Activated CD4-positive, CD25-positive, alpha-beta regulatory T cell treated with anti-CD3 and anti-CD28 coated beads, Interleukin-2, amount 50 U/mL, for 16 hours (primary cell): ENCODE results near the gene TNFRSF13B.
"Not testable (repeated sequence)": the region's sequence is repeated elsewhere in the genome, so short reads cannot be mapped to it uniquely, and the experiment has no call there.

Source experiments
- DNase-seq: peaks from one replicate; pipeline ENCODE4 v3.0.0-alpha.2; 2020; ENCODE audit warnings: low read depth, low spot score

The TNFRSF13B gene

GRCh38 chr17:16961022-16961421, 10.9 kb downstream of the TNFRSF13B start:
- not testable (repeated sequence) for DNase-seq

- not testable (repeated sequence) for DNase-seq
Observed at GRCh38 chr17:16955011-16955410, 16.9 kb downstream of the TNFRSF13B start.

GRCh38 chr17:16954521-16954920, 17.4 kb downstream of the TNFRSF13B start:
- no peak for DNase-seq

- no peak for DNase-seq
Observed at GRCh38 chr17:16953841-16954240, 18.1 kb downstream of the TNFRSF13B start.

- DNase-seq, result no peak
Observed at GRCh38 chr17:16953347-16953746, 18.6 kb downstream of the TNFRSF13B start.

- no peak for DNase-seq
Observed at GRCh38 chr17:16952401-16952800, 19.5 kb downstream of the TNFRSF13B start.

GRCh38 chr17:16950488-16950887, 21.4 kb downstream of the TNFRSF13B start:
- DNase-seq, result no peak

- no peak for DNase-seq
Observed at GRCh38 chr17:16948587-16949376, 23.1 kb downstream of the TNFRSF13B start.

- DNase-seq, result no peak
Observed at GRCh38 chr17:16947470-16947869, 24.4 kb downstream of the TNFRSF13B start.

GRCh38 chr17:16945663-16946218, 26.2 kb downstream of the TNFRSF13B start:
- no peak for DNase-seq

- no peak for DNase-seq
Observed at GRCh38 chr17:16945136-16945482, 26.8 kb downstream of the TNFRSF13B start.

GRCh38 chr17:16944334-16945135, 27.4 kb downstream of the TNFRSF13B start:
- DNase-seq, result no peak

GRCh38 chr17:16943541-16944333, 28.2 kb downstream of the TNFRSF13B start:
- no peak for DNase-seq

GRCh38 chr17:16943032-16943352, 28.9 kb downstream of the TNFRSF13B start:
- DNase-seq, result no peak

GRCh38 chr17:16942141-16943031, 29.5 kb downstream of the TNFRSF13B start:
- no peak for DNase-seq

- DNase-seq, result no peak
Observed at GRCh38 chr17:16941072-16942036, 30.6 kb downstream of the TNFRSF13B start.

- DNase-seq, result no peak
Observed at GRCh38 chr17:16940116-16940881, 31.6 kb downstream of the TNFRSF13B start.

- no peak for DNase-seq
Observed at GRCh38 chr17:16939606-16940115, 32.3 kb downstream of the TNFRSF13B start.

- no peak for DNase-seq
Observed at GRCh38 chr17:16939208-16939576, 32.7 kb downstream of the TNFRSF13B start.
